NCI-H2227 (cell line): ENCODE data around the gene NUMB.

Source experiments
- DNase-seq: peaks from one replicate; lab custom pipeline; 2025; ENCODE audit not compliant: unreplicated experiment; lab: John Stamatoyannopoulos, UW

Gene NUMB

GRCh38 chr14:73293782-73294781 lies 164.3 kb downstream of the NUMB start:
- no peak for DNase-seq

GRCh38 chr14:73290279-73290678 lies 168.1 kb downstream of the NUMB start:
- DNase-seq = no peak

- DNase-seq = no peak
These were observed 168.6 kb downstream of the NUMB start for GRCh38 chr14:73289729-73290128.

GRCh38 chr14:73289308-73289707 lies 169.0 kb downstream of the NUMB start:
- DNase-seq = no peak

DNA sequence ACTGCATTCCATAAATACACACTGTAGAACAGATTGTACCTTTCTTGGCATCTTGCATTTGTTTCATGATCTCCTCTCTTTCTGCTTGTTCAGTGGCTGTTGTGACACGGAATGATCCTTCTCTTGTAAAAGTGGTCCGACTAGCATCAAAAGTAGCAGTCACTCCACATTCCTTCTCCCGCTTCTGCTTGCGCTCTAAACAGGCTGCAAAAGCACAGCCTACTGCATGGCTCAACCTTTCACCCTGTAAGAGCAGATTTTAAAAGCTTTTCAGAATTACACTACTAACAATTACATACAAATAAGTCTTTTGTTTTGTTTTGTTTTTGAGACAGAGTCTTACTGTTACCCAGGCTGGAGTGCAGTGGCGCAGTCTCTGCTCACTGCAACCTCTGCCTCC lies 171.3 kb downstream of the NUMB start:
- no peak for DNase-seq

- no peak for DNase-seq
These were observed 171.7 kb downstream of the NUMB start for GRCh38 chr14:73286598-73286997.

DNA sequence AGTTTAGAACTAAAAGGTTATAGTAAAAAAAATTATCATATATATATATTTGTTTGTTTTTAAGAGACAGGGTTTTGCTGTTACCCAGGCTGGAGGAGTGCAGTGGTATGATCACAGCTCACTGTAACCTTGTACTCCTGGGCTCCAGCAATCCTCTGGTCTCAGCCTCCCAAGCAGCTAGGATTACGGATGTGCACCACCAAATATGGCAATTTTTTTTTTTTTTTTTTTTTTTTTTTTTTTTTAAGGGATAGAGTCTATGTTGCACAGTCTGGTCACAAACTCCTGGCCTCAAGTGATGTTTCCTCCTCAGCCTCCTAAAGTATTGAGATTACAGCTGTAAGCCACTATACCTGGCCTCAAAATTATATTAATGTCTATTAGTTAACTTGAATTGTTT lies 172.4 kb downstream of the NUMB start:
- DNase-seq = no peak

DNA sequence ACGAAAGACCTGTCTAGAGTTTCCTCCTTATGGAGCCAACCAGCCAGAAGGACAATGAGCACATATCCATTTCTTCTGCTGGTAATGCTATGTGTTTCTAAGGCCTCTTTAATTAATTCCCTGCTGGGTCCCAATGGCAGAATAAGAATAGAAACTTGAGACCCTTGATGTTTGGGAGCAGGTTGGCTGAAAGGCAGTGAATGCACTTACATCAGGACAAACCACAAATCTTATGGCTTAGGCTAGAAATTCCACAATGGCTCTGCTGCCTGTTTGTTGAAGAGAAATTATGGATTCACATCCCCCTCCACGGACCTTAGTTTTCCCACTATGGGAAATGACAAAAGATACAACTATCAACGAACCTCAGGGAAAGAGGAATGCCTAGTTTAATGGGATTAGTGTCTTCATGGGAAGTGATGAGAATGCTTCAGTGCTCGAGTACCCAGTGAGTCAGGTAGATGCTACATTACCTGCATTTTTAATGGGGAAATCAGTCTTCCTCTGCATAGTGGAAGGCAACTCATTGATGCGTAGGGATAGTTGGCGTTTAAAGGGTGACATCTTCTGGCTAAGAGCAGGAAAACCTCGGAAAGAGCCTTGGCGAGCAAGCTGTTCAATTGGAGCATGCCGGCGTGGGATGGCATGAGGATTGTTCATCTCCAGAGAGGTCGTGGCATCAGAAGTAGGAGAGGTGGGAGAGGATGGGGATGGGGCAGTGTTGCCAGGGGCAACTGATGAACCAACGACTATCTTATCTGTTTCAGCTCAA lies 174.6 kb downstream of the NUMB start:
- peak; percentile 70 for DNase-seq

GRCh38 chr14:73280903-73281302 lies 177.4 kb downstream of the NUMB start:
- no peak for DNase-seq

GRCh38 chr14:73277376-73277775 lies 181.0 kb downstream of the NUMB start:
- DNase-seq = no peak

GRCh38 chr14:73276836-73277235 lies 181.5 kb downstream of the NUMB start:
- DNase-seq = no peak

GRCh38 chr14:73273799-73274198 lies 184.5 kb downstream of the NUMB start:
- DNase-seq = no peak

DNA sequence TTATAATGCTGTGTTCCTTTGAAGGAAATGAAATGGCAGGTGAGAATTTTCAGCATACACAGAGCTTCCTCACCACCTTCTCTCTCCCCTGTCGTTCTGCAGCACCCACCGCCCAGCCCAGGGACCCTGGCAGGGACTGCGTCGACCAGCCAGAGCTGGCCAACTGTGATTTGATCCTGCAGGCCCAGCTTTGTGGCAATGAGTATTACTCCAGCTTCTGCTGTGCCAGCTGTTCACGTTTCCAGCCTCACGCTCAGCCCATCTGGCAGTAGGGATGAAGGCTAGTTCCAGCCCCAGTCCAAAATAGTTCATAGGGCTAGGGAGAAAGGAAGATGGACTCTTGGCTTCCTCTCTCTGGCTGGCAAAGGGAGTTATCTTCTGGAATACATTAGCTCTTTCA lies 186.0 kb downstream of the NUMB start:
- DNase-seq = no peak

GRCh38 chr14:73269729-73270531 lies 188.4 kb downstream of the NUMB start:
- no peak for DNase-seq

- no peak for DNase-seq
These were observed 190.9 kb downstream of the NUMB start for GRCh38 chr14:73267474-73267873.

GRCh38 chr14:73266317-73266716 lies 192.0 kb downstream of the NUMB start:
- DNase-seq = no peak

GRCh38 chr14:73265721-73266046 lies 192.7 kb downstream of the NUMB start:
- DNase-seq = no peak

DNA sequence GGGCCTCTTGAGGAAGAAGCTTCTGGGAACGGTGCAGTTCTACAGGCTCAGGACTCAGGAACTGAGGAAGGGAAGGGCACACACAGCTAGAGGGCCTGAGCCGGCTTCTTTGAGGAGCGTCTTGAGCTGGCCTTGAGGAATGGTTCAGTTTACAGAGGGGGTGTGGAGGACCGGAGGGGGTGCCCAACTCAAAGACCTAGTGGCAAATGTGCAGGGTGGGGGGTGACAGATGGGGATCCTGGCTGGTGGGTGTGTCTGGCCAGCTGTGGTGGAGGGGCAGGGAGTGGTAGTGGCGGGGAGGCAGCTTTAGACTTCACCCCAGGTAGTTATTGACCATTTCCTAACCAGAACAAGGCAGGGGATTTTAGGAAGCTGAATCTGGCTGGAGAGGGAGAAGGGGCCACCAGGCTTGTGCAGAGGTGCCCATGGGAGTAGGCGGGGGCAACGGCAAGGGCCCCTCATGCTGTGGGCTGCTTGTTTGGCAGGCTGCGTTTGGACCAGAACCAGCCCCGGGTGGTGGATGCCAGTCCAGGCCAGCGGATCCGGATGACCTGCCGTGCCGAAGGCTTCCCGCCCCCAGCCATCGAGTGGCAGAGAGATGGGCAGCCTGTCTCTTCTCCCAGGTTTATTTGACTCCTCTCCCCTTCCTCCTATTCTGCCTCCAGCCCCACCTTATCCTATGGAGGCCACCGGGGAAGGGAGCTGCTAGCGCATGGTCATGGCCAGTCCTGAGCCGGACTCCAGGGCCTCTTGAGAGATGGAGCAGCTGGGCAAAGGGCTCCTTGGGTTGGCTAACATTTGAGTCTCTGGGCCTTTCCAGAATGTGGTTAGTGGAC lies 193.2 kb downstream of the NUMB start:
- DNase-seq = no peak

DNA sequence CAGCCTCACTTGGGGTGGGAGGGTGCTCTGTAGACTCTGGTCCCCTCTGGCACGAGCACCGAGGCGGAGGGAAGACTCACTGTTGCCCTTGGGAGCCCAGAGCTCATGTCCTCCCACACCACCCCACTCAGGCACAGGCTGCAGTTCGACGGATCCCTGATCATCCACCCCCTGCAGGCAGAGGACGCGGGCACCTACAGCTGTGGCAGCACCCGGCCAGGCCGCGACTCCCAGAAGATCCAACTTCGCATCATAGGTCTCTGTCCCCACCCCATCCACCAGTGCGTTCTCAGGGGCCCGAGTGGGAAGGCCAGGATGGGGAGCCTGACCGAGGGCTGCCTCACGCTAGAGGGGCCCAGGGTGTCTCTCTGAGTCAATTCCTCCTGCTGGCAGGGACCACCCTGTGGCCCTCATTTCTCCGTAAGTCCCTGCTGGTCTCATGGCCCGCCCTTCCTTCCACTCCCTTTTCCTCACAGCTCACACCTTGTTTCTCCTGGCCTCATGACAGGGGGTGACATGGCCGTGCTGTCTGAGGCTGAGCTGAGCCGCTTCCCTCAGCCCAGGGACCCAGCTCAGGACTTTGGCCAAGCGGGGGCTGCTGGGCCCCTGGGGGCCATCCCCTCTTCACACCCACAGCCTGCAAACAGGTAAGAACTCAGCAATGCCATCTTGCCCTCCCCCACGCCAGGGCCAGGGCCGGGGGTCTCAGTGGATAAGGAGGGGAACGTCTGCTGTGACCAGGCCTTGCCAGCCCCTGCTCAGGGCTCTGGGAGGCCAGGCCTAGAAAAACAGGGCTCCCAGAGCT lies 194.1 kb downstream of the NUMB start:
- no peak for DNase-seq

DNA sequence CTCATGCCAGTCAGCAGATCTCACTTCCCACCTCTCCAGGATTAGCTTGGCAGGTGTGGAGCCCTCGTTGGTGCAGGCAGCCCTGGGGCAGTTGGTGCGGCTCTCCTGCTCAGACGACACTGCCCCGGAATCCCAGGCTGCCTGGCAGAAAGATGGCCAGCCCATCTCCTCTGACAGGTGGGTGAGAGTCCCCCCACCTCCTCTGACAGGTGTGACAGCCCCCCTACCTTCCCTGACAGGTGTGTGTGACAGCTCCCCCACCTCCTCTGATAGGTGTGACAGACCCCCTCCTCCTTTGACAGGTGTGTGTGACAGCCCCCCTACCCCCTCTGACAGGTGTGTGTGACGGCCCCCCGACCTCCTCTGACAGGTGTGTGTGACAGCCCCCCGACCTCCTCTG lies 194.7 kb downstream of the NUMB start:
- DNase-seq = no peak
